Breast epithelium (tissue), 3 donors: ENCODE measurements around the gene HDAC4.

Source experiments
- POLR2A ChIP-seq: fragments of 450-650 bp; IDR thresholded peaks from one replicate; pipeline ENCODE4 v1.6.1; 2016; ENCODE audit warnings: antibody characterized with exemption, mild to moderate bottlenecking, moderate library complexity
- TF ChIP-seq, protein P1 (sequence below), 3 donors: fragments of 450-650 bp; IDR thresholded peaks; one replicate each; pipeline ENCODE4 v1.5.1; 2016 to 2017; ENCODE audit warnings: antibody characterized with exemption in 3 of 3, mild to moderate bottlenecking in 3 of 3, moderate library complexity in 3 of 3

DNA sequence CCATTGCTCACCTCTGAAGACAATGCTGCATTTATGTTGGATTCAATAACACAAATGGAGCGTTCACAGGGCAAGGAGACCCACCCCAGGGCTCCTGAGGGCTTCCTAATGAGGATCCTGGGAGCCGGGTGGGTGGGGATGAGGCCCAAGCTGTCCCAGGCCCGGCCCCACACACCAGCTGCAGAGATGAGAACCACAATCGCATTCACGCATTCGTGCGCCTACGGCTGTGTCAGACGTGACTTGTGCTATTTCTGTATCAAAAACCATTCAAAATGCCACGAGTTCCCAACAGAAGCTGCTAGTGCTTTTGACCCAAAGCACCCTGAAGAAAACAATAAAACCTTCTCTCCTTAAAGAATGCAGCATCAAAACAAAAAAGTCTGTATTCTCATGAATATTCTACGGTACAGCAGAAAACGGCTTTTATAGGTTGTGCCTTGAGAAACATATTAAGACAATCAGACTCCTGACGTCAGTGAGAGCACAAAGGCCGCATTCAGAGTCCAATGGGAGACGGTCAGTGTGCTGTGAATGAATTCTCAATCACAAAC, 205.4 kb downstream of the HDAC4 start:
- TF ChIP-seq, protein P1, sequence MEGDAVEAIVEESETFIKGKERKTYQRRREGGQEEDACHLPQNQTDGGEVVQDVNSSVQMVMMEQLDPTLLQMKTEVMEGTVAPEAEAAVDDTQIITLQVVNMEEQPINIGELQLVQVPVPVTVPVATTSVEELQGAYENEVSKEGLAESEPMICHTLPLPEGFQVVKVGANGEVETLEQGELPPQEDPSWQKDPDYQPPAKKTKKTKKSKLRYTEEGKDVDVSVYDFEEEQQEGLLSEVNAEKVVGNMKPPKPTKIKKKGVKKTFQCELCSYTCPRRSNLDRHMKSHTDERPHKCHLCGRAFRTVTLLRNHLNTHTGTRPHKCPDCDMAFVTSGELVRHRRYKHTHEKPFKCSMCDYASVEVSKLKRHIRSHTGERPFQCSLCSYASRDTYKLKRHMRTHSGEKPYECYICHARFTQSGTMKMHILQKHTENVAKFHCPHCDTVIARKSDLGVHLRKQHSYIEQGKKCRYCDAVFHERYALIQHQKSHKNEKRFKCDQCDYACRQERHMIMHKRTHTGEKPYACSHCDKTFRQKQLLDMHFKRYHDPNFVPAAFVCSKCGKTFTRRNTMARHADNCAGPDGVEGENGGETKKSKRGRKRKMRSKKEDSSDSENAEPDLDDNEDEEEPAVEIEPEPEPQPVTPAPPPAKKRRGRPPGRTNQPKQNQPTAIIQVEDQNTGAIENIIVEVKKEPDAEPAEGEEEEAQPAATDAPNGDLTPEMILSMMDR (IDR thresholded peaks at IDR 0.05) = no peak
- no peak for TF ChIP-seq POLR2A
